Left lobe of liver (tissue), 2 donors: ENCODE measurements around the gene COL7A1. TPM values are rescaled to one million over a fixed set of nuclear protein-coding genes. Genes with fewer than 3 reads are reported as not detected.
A peak's percentile ranks its signal among the peaks of the same experiment; 100 is the strongest.
"Not testable (repeated sequence)": the region's sequence is repeated elsewhere in the genome, so short reads cannot be mapped to it uniquely, and the experiment has no call there.

Source experiments
- ATAC-seq: fragments of 200-7000 bp; cut with Tn5 transposase; one replicate; pipeline ENCODE4 v1.9.1; 2020; ENCODE audit warnings: mild to moderate bottlenecking, moderate library complexity
- DNase-seq: peaks from one replicate; pipeline ENCODE4 v3.0.0-alpha.2; 2020; ENCODE audit warnings: low spot score
- total RNA-seq: library from RNA; stranded (reverse); gene quantifications from one replicate; pipeline ENCODE4 v1.2.1, GENCODE V29; 2021
- donor health status: DM: no; HTN: no; CAD: no; lungs with moderate emphysema.
- donor health status: DM: no; HTN: yes; CAD: no.

COL7A1 gene
- total RNA-seq, 1 donor from 2014 or later: 2.5 TPM

GRCh38 chr3:48548126-48548525, 47.0 kb downstream of the COL7A1 start:
- DNase-seq (no peak), ATAC-seq (no peak)

DNA sequence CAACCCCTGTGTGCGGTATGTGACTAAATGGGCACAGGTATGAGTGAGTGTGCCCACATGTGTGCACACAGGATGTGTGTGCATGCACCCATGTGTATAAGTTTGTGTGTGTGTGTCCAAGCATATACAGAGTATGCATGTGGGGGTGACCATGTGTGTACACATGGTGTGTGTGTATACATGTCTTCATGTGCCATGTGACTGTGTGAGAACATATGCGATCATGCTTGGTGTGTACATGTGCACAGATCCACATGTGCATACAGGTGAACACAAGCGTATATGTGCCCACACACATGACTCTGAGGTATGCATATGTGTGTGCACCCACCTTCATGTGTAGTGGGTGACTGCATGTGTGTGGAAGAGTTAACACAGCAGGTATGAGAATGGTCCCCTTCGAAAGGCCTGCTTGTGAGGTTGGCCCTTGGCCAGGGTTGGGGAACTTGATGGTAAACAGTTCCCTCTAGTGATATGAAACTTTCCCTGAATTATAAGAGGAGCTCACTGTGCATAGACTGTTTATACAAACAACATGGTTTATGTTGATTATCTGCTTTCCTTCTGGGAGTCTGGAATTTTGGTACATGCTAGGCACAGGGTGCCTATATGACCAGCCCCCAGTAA, 48.8 kb downstream of the COL7A1 start:
- ATAC-seq (no peak), DNase-seq (no peak)

GRCh38 chr3:48544141-48544540, 51.0 kb downstream of the COL7A1 start:
- no peak for DNase-seq
- ATAC-seq: no peak

DNA sequence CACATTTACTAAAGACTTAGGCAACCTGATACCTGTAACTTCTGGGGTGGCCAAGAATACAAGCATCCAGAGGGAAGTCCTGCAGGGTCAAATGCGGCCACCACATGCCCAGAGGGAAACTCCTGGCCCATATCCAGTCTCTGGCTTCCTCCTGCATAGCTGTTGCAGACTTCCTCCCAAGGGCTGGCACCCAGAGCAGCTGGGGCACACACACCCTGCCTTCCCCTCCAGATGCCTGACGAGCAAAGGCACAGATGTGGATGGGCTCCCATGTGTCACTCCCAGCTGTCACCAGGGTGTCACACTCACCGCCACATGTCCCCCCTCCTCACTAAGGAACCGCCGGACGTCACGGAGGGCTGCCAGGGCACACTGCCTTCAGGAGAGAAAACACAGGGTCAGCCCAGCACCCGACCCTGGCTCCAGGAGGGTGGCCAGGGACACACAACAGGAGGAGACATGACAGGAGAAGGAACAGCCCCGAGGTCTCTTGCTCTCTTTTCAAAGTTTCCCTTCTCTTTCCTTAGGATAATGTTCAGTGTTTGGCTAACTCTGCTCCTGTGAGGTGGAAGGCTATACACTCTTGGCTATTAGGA, 51.8 kb downstream of the COL7A1 start:
- peak; percentile 34 for ATAC-seq
- no peak for DNase-seq

- no peak for DNase-seq
- ATAC-seq: no peak
Observed at GRCh38 chr3:48538451-48538850, 56.7 kb downstream of the COL7A1 start.

DNA sequence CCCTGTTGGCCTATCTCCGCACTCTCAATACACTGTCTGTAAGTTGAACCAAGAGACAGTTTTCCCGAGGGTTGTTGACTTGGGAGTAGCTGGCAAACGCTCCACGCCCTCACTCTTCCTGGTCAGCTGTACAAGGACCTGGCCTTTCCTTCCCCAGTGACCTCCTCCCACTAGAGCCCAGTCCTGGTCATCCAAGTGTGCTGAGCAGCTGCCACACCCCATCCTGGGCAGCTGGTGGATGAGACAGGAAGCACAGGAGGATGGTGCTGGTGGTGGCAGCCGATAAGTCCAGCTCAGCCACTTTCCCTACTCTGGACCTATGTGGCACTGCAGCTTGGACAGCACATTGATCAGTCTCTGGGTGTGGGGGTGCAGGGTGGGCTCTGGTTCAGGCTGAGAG, 58.3 kb downstream of the COL7A1 start:
- no peak for ATAC-seq
- DNase-seq: no peak

DNA sequence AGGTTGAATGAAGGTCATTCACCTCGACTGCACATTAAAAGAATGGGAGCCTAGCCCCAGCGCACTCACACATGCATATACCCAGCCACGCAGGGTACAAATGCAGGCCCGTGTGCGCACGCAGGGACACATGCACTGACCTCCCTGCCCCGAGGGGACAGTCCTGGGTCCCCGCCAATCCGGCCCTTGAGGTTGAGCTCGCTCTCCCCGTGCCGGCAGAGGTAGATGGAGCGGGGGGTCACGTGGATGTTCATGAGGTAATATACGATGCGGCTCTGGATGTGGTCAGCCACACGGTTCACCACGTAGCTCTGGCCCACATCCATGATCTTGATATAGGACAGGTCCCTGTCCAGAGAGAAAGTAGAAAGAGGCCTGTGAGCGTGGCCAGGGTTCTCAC, 59.0 kb downstream of the COL7A1 start:
- DNase-seq (no peak), ATAC-seq (no peak)

DNA sequence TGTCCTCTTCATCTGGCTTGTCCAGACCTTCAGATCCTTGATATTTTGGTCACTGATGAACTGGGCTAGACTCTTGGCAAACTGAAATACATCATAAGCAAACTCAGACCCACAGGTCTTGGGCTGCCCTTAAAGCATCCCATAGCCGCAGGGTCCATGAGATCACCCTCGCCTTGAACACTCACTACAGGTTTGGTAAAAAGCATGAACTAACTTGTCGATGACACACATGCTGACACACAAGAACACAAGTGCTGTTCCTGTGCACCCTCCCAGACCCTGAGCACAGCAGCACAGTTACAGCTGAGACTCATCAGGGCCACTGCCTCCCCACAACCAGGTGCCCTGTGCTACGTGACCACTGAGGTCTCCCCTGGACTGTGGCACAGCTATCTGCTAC, 59.6 kb downstream of the COL7A1 start:
- DNase-seq (no peak), ATAC-seq (no peak)

DNA sequence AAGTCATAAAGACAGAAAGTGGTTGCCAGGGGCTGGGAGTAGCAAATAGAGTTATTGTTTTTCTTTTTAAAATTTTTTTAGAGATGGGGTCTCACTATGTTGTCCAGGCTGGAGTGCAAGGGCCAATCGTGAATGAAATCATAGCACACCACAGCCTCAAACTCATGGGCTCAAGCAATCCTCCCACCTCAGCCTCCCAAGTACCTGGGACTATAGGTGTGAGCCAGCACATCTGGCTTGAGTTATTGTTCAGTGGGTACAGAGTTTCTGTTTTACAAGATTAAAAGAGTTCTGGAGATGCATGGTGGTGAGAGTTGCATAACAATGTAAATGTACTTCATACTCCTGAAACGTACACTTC, 62.2 kb downstream of the COL7A1 start:
- DNase-seq: no peak
- ATAC-seq: no peak

DNA sequence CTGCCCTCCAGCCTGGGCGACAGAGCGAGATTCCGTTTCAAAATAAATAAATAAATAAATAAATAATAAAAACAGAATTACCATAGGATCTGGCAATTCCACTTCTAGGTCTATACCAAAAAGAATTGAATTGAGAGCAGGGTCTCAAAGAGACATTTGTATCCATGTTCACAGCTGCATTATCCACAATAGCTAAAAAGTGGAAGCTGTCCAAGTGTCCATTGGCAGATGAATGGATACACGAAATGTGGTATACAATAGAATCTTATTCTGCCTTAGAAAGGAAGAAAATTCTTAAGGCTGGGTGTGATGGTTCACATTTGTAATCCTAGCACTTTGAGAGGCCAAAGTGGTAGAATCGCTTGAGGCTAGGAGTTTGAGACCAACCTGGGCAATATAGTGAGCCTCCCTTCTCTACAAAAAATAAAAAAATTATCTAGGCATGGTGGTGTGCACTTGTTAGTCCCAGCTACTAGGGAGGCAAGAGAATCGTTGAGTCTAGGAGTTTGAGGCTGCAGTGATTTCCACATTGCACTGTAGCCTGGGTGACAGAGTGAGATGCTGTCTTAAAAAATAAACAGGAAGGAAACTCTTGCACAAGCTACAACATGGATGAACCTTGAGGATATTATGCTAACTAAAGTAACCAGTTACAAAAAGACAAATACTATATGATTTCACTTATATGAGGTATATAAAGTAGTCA, 62.7 kb downstream of the COL7A1 start:
- ATAC-seq (no peak), DNase-seq (no peak)

GRCh38 chr3:48530701-48531100, 64.4 kb downstream of the COL7A1 start:
- ATAC-seq, DNase-seq: not testable (repeated sequence)

DNA sequence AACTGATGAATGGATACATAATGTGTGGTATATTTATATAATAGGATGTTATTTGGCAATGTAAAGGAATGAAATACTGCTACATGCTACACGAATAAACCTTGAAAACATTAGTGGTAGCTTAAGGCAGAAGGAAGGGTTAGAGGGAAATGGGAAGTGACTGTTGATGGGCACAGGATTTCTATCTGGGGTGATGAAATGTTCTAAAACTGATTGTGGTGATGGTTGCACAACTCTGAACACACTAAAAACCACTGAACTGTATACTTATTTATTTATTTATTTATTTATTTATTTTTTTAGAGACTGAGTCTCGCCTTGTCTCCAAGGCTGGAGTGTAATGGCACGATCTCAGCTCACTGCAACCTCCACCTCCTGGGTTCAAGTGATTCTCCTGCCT, 66.4 kb downstream of the COL7A1 start:
- DNase-seq (no peak), ATAC-seq (no peak)

DNA sequence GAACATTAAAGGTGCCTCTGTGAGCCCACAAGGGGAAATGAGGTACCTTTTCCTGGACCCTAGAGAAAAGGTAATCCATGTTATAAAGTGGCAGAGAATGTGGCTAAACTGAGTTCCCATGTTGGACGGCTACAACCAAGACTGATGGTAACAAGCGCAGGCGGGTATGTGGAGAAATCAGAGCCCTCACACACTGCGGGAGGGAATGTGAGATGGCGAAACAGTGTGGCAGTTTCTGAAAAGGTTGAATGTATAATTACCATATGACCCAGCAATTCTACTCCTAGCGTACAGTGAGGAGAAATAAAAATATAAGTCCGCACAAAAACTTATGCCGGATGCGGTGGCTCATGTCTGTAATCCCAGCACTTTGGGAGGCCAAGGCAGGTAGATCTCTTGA, 67.1 kb downstream of the COL7A1 start:
- ATAC-seq: no peak
- no peak for DNase-seq

DNA sequence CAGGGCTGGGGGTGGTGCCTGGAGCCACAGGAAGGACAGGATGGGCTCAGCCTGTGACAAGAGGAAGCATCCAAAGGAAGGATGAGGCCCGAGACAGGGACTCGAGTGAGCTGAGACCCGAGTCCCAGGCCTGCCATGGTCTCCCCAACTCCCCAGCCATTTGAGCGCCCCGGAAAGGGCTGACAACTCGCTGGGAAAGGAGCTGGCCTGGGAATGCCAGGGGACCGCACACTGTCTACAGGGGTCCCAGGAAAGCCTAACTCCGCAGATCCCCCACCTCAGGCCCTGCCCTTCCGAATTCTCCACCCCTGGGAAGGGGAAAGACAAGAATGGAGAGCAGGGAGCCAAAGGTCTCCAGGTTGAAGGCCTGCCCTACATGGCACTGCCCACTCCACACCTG, 70.2 kb downstream of the COL7A1 start:
- no peak for ATAC-seq

DNA sequence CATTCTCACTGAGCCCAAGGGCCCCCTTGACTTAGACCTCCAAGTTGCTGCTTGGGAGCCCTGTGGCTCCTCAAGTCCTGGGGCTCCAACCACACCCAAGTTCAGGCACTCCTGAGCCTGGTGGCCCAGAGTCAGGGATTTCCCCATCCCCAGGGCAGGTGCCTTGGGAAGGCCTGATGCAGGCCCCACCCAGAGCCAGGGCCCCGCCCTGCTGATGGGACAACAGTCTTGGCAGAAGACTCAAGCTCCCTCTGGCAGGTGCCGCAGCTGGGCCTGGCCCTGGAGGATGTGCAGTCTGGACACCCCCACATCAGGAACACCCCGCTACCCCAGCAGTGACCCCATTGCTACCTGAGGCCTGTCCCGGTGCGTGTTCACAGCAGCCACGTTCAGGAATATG, 73.5 kb downstream of the COL7A1 start:
- ATAC-seq: no peak
- DNase-seq: no peak

More for the DNA sequence above, 70.2 kb downstream of the COL7A1 start:
- DNase-seq: no peak

DNA sequence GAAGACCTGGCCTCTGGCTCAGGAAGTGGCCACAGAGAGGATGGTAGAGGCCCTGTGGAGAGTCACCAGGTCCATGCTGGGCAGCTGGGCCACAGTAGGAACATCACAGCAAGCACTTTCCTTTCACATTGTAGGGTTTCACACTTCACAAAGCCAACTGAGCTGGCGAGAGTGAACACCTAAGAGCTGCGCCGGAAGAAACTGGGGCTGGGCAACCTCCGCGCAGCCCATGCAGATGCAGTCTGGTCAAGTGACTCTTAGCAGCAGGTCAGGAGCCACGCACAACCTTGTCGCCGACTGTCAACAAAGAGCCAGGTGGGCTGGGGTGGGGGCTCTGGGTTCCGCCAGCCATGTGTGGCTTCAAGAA, 75.9 kb downstream of the COL7A1 start:
- DNase-seq: no peak
- no peak for ATAC-seq

DNA sequence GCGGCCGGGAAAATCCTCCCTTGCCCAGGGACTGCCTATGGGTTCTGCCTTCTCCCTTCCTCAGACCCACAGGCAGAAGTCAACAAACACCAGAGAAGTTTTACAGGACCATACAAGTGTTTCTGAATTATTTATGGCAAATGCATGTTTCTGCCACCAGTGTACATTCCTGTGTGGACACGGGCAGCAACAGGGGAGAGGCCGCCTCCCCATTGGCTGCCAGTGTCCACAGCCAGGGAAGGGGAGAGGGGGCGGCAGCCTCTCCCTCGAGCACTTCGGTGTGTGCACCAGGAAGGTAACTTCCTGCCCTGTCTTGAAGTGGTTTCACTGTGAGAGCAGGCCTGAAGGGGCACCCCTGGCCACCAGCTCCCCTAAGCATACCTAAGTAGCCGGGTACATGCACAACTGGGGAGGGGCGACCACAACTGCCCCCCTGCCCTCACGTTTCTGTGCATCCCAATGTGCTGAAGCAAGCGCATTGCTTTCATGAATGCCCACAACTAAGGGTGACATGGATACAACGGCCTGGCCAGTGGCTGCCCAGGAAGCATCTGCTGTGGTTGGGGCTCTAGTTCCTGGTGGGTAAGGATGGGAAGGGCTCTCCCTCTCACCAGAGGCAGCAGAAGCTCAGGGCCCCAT, 76.4 kb downstream of the COL7A1 start:
- DNase-seq: no peak
- ATAC-seq: no peak

DNA sequence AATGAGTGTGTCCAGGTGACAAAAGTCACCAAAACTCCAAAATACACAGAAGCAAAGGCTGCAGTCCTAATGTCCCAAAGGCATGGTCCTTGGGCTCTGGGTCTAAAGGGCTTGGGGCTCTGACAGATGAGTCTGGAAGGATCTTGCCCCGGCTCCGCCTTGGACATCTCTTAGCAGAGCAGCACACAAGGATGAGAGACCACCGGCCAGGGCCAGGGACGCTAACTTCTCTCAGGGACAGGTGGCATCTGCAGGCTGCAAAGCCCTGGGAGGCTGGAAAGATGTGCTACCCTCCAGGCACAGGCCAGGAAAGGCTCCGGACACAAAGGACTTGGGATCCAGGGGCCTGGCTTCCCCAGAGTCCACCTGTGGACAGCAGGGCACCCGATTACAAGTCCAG, 77.1 kb downstream of the COL7A1 start:
- DNase-seq (no peak), ATAC-seq (no peak)

- no peak for DNase-seq
- ATAC-seq: no peak
Observed at GRCh38 chr3:48516571-48516970, 78.6 kb downstream of the COL7A1 start.

DNA sequence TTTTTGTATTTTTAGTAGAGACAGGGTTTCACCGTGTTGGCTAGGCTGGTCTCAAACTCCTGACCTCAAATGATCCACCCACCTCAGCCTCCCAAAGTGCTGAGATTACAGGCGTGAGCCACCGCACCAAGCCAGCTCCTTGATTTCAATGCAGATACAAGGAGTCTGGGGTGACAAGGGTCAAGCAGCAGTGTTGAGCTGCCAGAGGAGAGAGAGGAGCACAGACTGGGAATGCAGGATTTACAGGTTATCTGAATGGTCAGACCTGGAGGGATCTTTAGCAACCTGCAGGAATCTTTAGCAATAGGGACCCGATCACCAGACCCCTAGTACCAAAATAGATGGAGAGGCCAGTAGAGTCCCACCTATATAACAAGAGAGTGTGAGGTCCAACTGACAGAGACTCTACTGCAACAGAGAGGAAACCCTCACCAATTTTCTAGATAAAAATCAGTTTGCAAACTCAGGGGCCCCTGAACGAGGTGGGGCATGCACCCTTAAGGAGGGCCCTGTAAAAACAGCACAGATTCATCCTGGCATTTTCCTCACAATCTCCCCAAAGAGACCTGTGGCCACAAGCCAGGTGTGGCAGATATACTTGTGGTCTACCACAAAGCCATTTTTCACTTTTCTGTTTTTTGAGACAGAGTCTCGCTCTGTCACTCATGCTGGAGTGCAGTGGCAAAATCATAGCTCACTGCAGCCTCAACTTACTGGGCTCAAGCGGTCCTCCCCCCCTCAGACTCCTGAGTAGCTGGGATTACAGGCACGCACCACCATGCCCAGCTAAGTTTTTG, 80.5 kb downstream of the COL7A1 start:
- DNase-seq: no peak
- no peak for ATAC-seq
